ENCODE measurements around the gene LRRC61. TPM values are rescaled to one million over a fixed set of nuclear protein-coding genes. Genes with fewer than 3 reads are reported as not detected.

Gene LRRC61
- total and polyA plus RNA-seq, 10 donors: 4.2 to 21.7 (median 11.4) TPM

GRCh38 chr7:150378115-150378852 is 55.1 kb downstream of the LRRC61 start:
- DNase-seq: peak; percentile 84
- Histone ChIP-seq H3K36me3 (peaks cover 0 to 17% (median 10%) of the 10 kb centered on the region in 6 donors), H3K9me3 (no peaks in the 10 kb centered on the region), H3K4me1 (peaks cover 21 to 91% (median 60%) of the 10 kb centered on the region in 6 donors), H3K27ac (peak overlapping the region; percentile 88 to 97 (median 93)), H3K27me3 (replicated peaks in 1 of 7) (no peaks in the 10 kb centered on the region), H3K4me3 (peak overlapping the region; percentile 85 to 96 (median 92))
- 3 to 7% (median 4%) methylated on average over 28 to 32 of the region's 32 CpGs for WGBS, 5 donors
- intact Hi-C loops (cut with DNase I; ENCODE audit: low total_unique reads): no loop called here
- peak in 1 of 3 donors; percentile 39 for TF ChIP-seq POLR2AphosphoS5 (IDR thresholded peaks at IDR 0.05)
- TF ChIP-seq, protein P1, sequence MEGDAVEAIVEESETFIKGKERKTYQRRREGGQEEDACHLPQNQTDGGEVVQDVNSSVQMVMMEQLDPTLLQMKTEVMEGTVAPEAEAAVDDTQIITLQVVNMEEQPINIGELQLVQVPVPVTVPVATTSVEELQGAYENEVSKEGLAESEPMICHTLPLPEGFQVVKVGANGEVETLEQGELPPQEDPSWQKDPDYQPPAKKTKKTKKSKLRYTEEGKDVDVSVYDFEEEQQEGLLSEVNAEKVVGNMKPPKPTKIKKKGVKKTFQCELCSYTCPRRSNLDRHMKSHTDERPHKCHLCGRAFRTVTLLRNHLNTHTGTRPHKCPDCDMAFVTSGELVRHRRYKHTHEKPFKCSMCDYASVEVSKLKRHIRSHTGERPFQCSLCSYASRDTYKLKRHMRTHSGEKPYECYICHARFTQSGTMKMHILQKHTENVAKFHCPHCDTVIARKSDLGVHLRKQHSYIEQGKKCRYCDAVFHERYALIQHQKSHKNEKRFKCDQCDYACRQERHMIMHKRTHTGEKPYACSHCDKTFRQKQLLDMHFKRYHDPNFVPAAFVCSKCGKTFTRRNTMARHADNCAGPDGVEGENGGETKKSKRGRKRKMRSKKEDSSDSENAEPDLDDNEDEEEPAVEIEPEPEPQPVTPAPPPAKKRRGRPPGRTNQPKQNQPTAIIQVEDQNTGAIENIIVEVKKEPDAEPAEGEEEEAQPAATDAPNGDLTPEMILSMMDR (IDR thresholded peaks at IDR 0.05 in 8 of 11, conservative IDR thresholded peaks at IDR 0.05 in 3 of 11): peak in 2 of 11 experiments; percentile 4 to 19
- no peak for TF ChIP-seq POLR2A (IDR thresholded peaks at IDR 0.05)

GRCh38 chr7:150378853-150379440 is 55.8 kb downstream of the LRRC61 start, which contains the start of gene ZNF775:
ZNF775 (plus strand) TSS chr7:150379330; CDS start chr7:150388471, 9,141 bp downstream.
- TF ChIP-seq, protein P1 (IDR thresholded peaks at IDR 0.05 in 8 of 11, conservative IDR thresholded peaks at IDR 0.05 in 3 of 11): peak in 5 of 11 experiments; percentile 12 to 53 (median 37)
- TF ChIP-seq POLR2AphosphoS5 (IDR thresholded peaks at IDR 0.05) (peak; percentile 88 to 89 (median 88)), POLR2A (IDR thresholded peaks at IDR 0.05) (peak in 2 of 3 donors; percentile 9 to 74)
- Histone ChIP-seq H3K27ac (peak within 1 kb of the TSS; percentile 90 to 97 (median 93)), H3K9me3 (no peaks in the 10 kb centered on the region), H3K27me3 (replicated peaks in 1 of 7) (no peaks in the 10 kb centered on the region), H3K36me3 (peaks cover 0 to 10% (median 5%) of the 10 kb centered on the region in 6 donors), H3K4me3 (peak within 1 kb of the TSS; percentile 85 to 96 (median 92)), H3K4me1 (peaks cover 21 to 91% (median 56%) of the 10 kb centered on the region in 6 donors)
- intact Hi-C loops (cut with DNase I; ENCODE audit: low total_unique reads): no loop called here
- 0 to 1% (median 1%) methylated on average over 26 to 60 of the region's 60 CpGs for WGBS, 5 donors
- DNase-seq: peak; percentile 98

GRCh38 chr7:150379441-150380379 is 56.6 kb downstream of the LRRC61 start:
- DNase-seq: no peak
- Histone ChIP-seq H3K36me3 (peaks cover 0 to 2% (median 0%) of the 10 kb centered on the region in 6 donors), H3K4me1 (peaks cover 21 to 91% (median 61%) of the 10 kb centered on the region in 6 donors), H3K27me3 (replicated peaks in 1 of 7) (no peaks in the 10 kb centered on the region), H3K27ac (peak overlapping the region; percentile 90 to 97 (median 93)), H3K4me3 (peak overlapping the region; percentile 85 to 96 (median 92)), H3K9me3 (no peaks in the 10 kb centered on the region)
- TF ChIP-seq, protein P1 (IDR thresholded peaks at IDR 0.05 in 8 of 11, conservative IDR thresholded peaks at IDR 0.05 in 3 of 11): peak in 1 of 11 experiments; percentile 3
- peak in 1 of 3 donors; percentile 21 for TF ChIP-seq POLR2A (IDR thresholded peaks at IDR 0.05)
- TF ChIP-seq POLR2AphosphoS5 (IDR thresholded peaks at IDR 0.05): no peak
- 2 to 3% (median 2%) methylated on average over 23 to 52 of the region's 52 CpGs for WGBS, 5 donors
- intact Hi-C loops (cut with DNase I; ENCODE audit: low total_unique reads): no loop called here
